Measurements from ENCODE around the gene MARK2.

DNA sequence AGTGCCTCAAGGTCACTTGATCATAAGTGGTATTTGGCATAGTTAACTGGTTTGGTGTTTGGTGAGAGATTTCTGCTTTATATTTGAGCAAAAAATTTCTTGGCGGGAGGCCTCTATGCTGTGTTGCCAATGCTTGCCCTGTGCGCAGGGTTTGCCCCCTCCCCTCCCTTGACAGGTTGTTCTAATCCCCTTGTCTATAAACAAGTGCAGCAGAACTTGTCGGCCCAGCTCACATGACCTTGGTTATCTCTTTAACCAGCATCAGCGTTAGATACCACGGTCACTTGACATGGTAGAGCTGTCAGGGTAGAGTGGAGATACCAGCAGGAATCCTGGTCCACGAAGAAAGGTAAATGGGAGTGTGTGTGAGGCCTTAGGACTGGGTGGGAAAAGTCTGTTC, 35.6 kb downstream of the MARK2 start:
- TF ChIP-seq, protein P1, sequence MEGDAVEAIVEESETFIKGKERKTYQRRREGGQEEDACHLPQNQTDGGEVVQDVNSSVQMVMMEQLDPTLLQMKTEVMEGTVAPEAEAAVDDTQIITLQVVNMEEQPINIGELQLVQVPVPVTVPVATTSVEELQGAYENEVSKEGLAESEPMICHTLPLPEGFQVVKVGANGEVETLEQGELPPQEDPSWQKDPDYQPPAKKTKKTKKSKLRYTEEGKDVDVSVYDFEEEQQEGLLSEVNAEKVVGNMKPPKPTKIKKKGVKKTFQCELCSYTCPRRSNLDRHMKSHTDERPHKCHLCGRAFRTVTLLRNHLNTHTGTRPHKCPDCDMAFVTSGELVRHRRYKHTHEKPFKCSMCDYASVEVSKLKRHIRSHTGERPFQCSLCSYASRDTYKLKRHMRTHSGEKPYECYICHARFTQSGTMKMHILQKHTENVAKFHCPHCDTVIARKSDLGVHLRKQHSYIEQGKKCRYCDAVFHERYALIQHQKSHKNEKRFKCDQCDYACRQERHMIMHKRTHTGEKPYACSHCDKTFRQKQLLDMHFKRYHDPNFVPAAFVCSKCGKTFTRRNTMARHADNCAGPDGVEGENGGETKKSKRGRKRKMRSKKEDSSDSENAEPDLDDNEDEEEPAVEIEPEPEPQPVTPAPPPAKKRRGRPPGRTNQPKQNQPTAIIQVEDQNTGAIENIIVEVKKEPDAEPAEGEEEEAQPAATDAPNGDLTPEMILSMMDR (IDR thresholded peaks at IDR 0.05; ENCODE audit: low read depth, low read length, poor library complexity, severe bottlenecking) = no peak
- TF ChIP-seq EZH2phosphoT487 (IDR thresholded peaks at IDR 0.05; ENCODE audit: borderline replicate concordance, low read length) = no peak

All from DOHH2 (cell line).